ENCODE results near the gene UBE2G2. TPM values are rescaled to one million over a fixed set of nuclear protein-coding genes. Genes with fewer than 3 reads are reported as not detected.
"Not testable (repeated sequence)": the region's sequence is repeated elsewhere in the genome, so short reads cannot be mapped to it uniquely, and the experiment has no call there.

The UBE2G2 gene
- total and polyA plus RNA-seq, 4 donors = 27.4 to 83.5 (median 40.9) TPM

DNA sequence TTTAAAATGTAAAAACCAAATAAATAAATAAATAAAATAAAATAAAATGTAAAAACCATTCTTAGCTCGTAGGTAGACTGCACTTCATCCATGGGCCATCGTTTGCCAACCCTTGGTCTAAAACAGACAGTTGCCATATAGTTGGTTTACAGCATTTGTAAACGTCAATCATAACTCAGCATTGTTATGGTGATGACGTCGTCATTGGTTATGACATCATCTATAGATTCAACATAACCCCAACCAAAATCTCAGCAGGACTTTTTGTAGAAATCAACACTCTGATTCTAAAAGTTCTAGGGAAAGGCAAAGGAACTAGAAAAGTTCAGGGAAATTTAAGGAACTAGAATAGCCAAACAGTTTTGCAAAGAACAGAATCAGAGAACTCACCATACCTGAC lies 32.0 kb upstream of the UBE2G2 start (continued):
- TF ChIP-seq CTCF (IDR thresholded peaks at IDR 0.05; ENCODE audit: low read depth, low read length, missing input control) (no peak), ZBTB33 (IDR thresholded peaks at IDR 0.05) (no peak), RXRA (IDR thresholded peaks at IDR 0.05) (no peak), GABPA (IDR thresholded peaks at IDR 0.05 in 1 of 2, conservative IDR thresholded peaks at IDR 0.05 in 1 of 2) (no peak)
- TF ChIP-seq, protein P1, sequence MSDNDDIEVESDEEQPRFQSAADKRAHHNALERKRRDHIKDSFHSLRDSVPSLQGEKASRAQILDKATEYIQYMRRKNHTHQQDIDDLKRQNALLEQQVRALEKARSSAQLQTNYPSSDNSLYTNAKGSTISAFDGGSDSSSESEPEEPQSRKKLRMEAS (IDR thresholded peaks at IDR 0.05) = no peak

GRCh38 chr21:44832516-44833255 lies 31.1 kb upstream of the UBE2G2 start:
- not testable (repeated sequence) for H3K27me3 ChIP-seq (ENCODE audit: control insufficient read depth in 4 of 4, insufficient read depth in 4 of 4, low read length in 3 of 4); H3K27ac ChIP-seq (ENCODE audit: low read depth in 1 of 2, low read length in 2 of 2); H3K4me3 ChIP-seq (ENCODE audit: low read depth in 1 of 3, low read length in 3 of 3); DNase-seq (ENCODE audit: low spot score); H3K9ac ChIP-seq (ENCODE audit: low read depth in 1 of 2, low read length in 2 of 2); H3K9me3 ChIP-seq (ENCODE audit: control insufficient read depth in 4 of 4, low read length in 3 of 4); H3K36me3 ChIP-seq (ENCODE audit: control insufficient read depth in 4 of 4, insufficient read depth in 3 of 4, low read depth in 1 of 4, low read length in 3 of 4); H3K4me1 ChIP-seq (ENCODE audit: control insufficient read depth in 4 of 4, insufficient read depth in 4 of 4, low read length in 3 of 4)
- WGBS = 92% methylated on average over 23 of the region's 23 CpGs

GRCh38 chr21:44831227-44831860 lies 29.7 kb upstream of the UBE2G2 start:
- no peak for DNase-seq (ENCODE audit: low spot score)
- Histone ChIP-seq H3K27ac (ENCODE audit: low read depth in 1 of 2, low read length in 2 of 2) (no peak overlapping the region), H3K4me3 (ENCODE audit: low read depth in 1 of 3, low read length in 3 of 3) (no peak overlapping the region), H3K9ac (ENCODE audit: low read depth in 1 of 2, low read length in 2 of 2) (no peak overlapping the region), H3K4me1 (ENCODE audit: control insufficient read depth in 4 of 4, insufficient read depth in 4 of 4, low read length in 3 of 4) (no peaks in the 10 kb centered on the region), H3K36me3 (ENCODE audit: control insufficient read depth in 4 of 4, insufficient read depth in 3 of 4, low read depth in 1 of 4, low read length in 3 of 4) (no peaks in the 10 kb centered on the region), H3K27me3 (ENCODE audit: control insufficient read depth in 4 of 4, insufficient read depth in 4 of 4, low read length in 3 of 4) (no peaks in the 10 kb centered on the region), H3K9me3 (ENCODE audit: control insufficient read depth in 4 of 4, low read length in 3 of 4) (peaks cover 5 to 11% (median 7%) of the 10 kb centered on the region in 4 donors)
- 59% methylated on average over 7 of the region's 7 CpGs for WGBS
- TF ChIP-seq GABPA (IDR thresholded peaks at IDR 0.05 in 1 of 2, conservative IDR thresholded peaks at IDR 0.05 in 1 of 2) = no peak
- TF ChIP-seq JUND (IDR thresholded peaks at IDR 0.05) = no peak
- no peak for TF ChIP-seq CTCF (IDR thresholded peaks at IDR 0.05; ENCODE audit: low read depth, low read length, missing input control)
- TF ChIP-seq RAD21 (IDR thresholded peaks at IDR 0.05) = no peak
- TF ChIP-seq ZBTB33 (IDR thresholded peaks at IDR 0.05) = no peak
- no peak for TF ChIP-seq FOXA1 (IDR thresholded peaks at IDR 0.05)
- TF ChIP-seq, protein P1 (IDR thresholded peaks at IDR 0.05) = no peak
- no peak for TF ChIP-seq NR2F2 (IDR thresholded peaks at IDR 0.05)
- no peak for TF ChIP-seq FOXA2 (IDR thresholded peaks at IDR 0.05)
- TF ChIP-seq SP1 (IDR thresholded peaks at IDR 0.05) = no peak
- TF ChIP-seq RXRA (IDR thresholded peaks at IDR 0.05) = no peak
- TF ChIP-seq, protein P2, sequence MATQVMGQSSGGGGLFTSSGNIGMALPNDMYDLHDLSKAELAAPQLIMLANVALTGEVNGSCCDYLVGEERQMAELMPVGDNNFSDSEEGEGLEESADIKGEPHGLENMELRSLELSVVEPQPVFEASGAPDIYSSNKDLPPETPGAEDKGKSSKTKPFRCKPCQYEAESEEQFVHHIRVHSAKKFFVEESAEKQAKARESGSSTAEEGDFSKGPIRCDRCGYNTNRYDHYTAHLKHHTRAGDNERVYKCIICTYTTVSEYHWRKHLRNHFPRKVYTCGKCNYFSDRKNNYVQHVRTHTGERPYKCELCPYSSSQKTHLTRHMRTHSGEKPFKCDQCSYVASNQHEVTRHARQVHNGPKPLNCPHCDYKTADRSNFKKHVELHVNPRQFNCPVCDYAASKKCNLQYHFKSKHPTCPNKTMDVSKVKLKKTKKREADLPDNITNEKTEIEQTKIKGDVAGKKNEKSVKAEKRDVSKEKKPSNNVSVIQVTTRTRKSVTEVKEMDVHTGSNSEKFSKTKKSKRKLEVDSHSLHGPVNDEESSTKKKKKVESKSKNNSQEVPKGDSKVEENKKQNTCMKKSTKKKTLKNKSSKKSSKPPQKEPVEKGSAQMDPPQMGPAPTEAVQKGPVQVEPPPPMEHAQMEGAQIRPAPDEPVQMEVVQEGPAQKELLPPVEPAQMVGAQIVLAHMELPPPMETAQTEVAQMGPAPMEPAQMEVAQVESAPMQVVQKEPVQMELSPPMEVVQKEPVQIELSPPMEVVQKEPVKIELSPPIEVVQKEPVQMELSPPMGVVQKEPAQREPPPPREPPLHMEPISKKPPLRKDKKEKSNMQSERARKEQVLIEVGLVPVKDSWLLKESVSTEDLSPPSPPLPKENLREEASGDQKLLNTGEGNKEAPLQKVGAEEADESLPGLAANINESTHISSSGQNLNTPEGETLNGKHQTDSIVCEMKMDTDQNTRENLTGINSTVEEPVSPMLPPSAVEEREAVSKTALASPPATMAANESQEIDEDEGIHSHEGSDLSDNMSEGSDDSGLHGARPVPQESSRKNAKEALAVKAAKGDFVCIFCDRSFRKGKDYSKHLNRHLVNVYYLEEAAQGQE (IDR thresholded peaks at IDR 0.05) = no peak
- no peak for TF ChIP-seq ATF3 (IDR thresholded peaks at IDR 0.05)
- TF ChIP-seq TAF1 (conservative IDR thresholded peaks at IDR 0.05) = no peak
- TF ChIP-seq HNF4G (IDR thresholded peaks at IDR 0.05) = no peak
